Neural cell (in vitro differentiated cells): ENCODE measurements around the gene SNRNP27. TPM values are rescaled to one million over a fixed set of nuclear protein-coding genes. Genes with fewer than 3 reads are reported as not detected.

Experiments
- H2AFZ ChIP-seq: fragments of 200-600, 300-800 bp; sonication (generic), shearing (Covaris generic); 2 replicates; pipeline ENCODE4 v1.6.0; 2014; ENCODE audit warnings: low read depth, mild to moderate bottlenecking, antibody characterized with exemption, low read length, moderate library complexity
- H3F3A ChIP-seq: fragments of 200-600 bp; shearing (Covaris generic); 2 replicates; pipeline ENCODE4 v1.6.1; 2016; ENCODE audit warnings: mild to moderate bottlenecking, moderate library complexity, mixed read lengths, antibody characterized with exemption, low read length; ENCODE audit not compliant: insufficient read depth, poor library complexity, severe bottlenecking
- H3K27ac ChIP-seq: fragments of 200-600, 300-800 bp; sonication (generic), shearing (Covaris generic); 2 replicates; pipeline ENCODE4 v1.5.1; 2014; ENCODE audit warnings: mild to moderate bottlenecking, low read length, moderate library complexity
- H3K27me3 ChIP-seq: fragments of 300-800, 200-600 bp; sonication (generic), shearing (Covaris generic); 2 replicates; pipeline ENCODE4 v1.6.0; 2014; ENCODE audit warnings: mild to moderate bottlenecking, low read depth, low read length, moderate library complexity; ENCODE audit not compliant: insufficient read depth
- H3K36me3 ChIP-seq: fragments of 300-800, 200-600 bp; sonication (generic), shearing (Covaris generic); 2 replicates; pipeline ENCODE4 v1.5.1; 2014; ENCODE audit warnings: mild to moderate bottlenecking, antibody characterized with exemption, low read length, moderate library complexity; ENCODE audit not compliant: insufficient read depth
- H3K4me2 ChIP-seq: fragments of 300-800, 200-600 bp; sonication (generic), shearing (Covaris generic); 2 replicates; pipeline ENCODE4 v1.6.0; 2014; ENCODE audit warnings: mild to moderate bottlenecking, low read length
- H3K4me3 ChIP-seq: fragments of 300-800, 200-600 bp; sonication (generic), shearing (Covaris generic); 2 replicates; pipeline ENCODE4 v1.5.1; 2014; ENCODE audit warnings: mild to moderate bottlenecking, low read length, moderate library complexity
- H3K79me2 ChIP-seq: fragments of 200-600 bp; shearing (Covaris generic); replicated peaks from 2 replicates; pipeline ENCODE4 v1.6.0; 2014; ENCODE audit warnings: mild to moderate bottlenecking, low read length, moderate library complexity; ENCODE audit not compliant: insufficient read depth
- H3K9ac ChIP-seq: fragments of 300-800, 200-600 bp; sonication (generic), shearing (Covaris generic); 2 replicates; pipeline ENCODE4 v1.6.1; 2016; ENCODE audit warnings: mild to moderate bottlenecking, low read length, mixed read lengths
- H3K9me2 ChIP-seq: fragments of 200-600 bp; shearing (Covaris generic); 2 replicates; pipeline ENCODE4 v1.6.1; 2016; ENCODE audit warnings: mild to moderate bottlenecking, low read length, mixed read lengths; ENCODE audit not compliant: insufficient read depth
- H3K9me3 ChIP-seq: fragments of 200-600, 300-800 bp; sonication (generic), shearing (Covaris generic); 2 replicates; pipeline ENCODE4 v1.6.1; 2016; ENCODE audit warnings: mild to moderate bottlenecking, mixed run types, low read length, moderate library complexity, mixed read lengths
- H4K20me1 ChIP-seq: fragments of 200-600 bp; shearing (Covaris generic); 2 replicates; pipeline ENCODE4 v1.6.1; 2016; ENCODE audit warnings: mild to moderate bottlenecking, mixed run types; ENCODE audit not compliant: insufficient read depth
- CTCF ChIP-seq: fragments of 450-650 bp; IDR thresholded peaks from 2 replicates; pipeline ENCODE4 v1.5.1; 2014; ENCODE audit warnings: antibody characterized with exemption, mild to moderate bottlenecking, moderate library complexity; ENCODE audit not compliant: poor library complexity, severe bottlenecking
- EP300 ChIP-seq: fragments of 450-650 bp; conservative IDR thresholded peaks from 2 replicates; pipeline ENCODE4 v1.6.1; 2014; ENCODE audit warnings: antibody characterized with exemption, mild to moderate bottlenecking, moderate library complexity; ENCODE audit not compliant: poor library complexity, severe bottlenecking
- EZH2 ChIP-seq: fragments of 200-600, 300-800 bp; shearing (Covaris generic), sonication (generic); IDR thresholded peaks from 2 replicates; pipeline ENCODE4 v1.6.1; 2014; ENCODE audit warnings: antibody characterized with exemption, low read length, borderline replicate concordance, mild to moderate bottlenecking; ENCODE audit not compliant: insufficient read depth, poor library complexity, severe bottlenecking
- MXI1 ChIP-seq: fragments of 450-650 bp; conservative IDR thresholded peaks from 2 replicates; pipeline ENCODE4 v1.6.1; 2014; ENCODE audit warnings: antibody characterized with exemption, mild to moderate bottlenecking; ENCODE audit not compliant: poor library complexity, severe bottlenecking
- POLR2AphosphoS5 ChIP-seq: IDR thresholded peaks from 2 replicates; pipeline ENCODE4 v1.6.1; 2012
- RAD21 ChIP-seq: fragments of 450-650 bp; conservative IDR thresholded peaks from 2 replicates; pipeline ENCODE4 v1.6.1; 2014; ENCODE audit warnings: antibody characterized with exemption, mild to moderate bottlenecking, moderate library complexity
- REST ChIP-seq: IDR thresholded peaks from 2 replicates; pipeline ENCODE4 v1.6.1; 2012; ENCODE audit warnings: borderline replicate concordance
- SMC3 ChIP-seq: fragments of 450-650 bp; conservative IDR thresholded peaks from 2 replicates; pipeline ENCODE4 v1.6.1; 2014; ENCODE audit warnings: antibody characterized with exemption, mild to moderate bottlenecking, moderate library complexity; ENCODE audit not compliant: poor library complexity
- TAF1 ChIP-seq: IDR thresholded peaks from 2 replicates; pipeline ENCODE4 v1.6.1; 2012; ENCODE audit warnings: low read depth
- polyA plus RNA-seq: library from polyadenylated mRNA; depleted of rRNA; stranded (reverse); fragments of >200 nt; gene quantifications from 2 replicates; pipeline ENCODE4 v1.2.3, GENCODE V29; 2014

Gene SNRNP27
- polyA plus RNA-seq, 1 donor from 2014 or later = 90.7 TPM

DNA sequence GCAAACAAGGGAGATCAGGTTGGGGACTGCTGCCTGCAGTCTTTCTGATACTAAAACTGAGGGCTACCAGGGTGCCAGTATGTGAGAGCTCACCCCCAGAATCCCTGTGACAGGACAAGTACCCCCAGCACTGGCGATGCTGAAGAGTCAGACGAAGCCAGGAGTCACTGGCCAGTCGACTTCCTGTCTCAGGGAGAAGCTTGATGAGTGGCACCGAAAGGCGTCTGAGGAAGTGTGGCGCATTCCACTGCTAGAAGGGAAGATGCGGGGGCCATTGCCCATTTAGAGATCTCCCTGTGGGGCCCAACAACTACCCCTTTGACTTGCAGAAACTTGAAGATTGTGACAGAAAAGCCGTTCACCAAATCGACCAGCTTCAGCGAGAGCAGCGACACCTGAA is 43.1 kb downstream of the SNRNP27 start:
- Histone ChIP-seq H3K36me3 (peaks cover 6% of the 10 kb centered on the region), H4K20me1 (no peaks in the 10 kb centered on the region), H3K9ac (no peak overlapping the region), H3K9me3 (no peaks in the 10 kb centered on the region), H2AFZ (no peak overlapping the region), H3F3A (no peaks in the 10 kb centered on the region), H3K9me2 (no peaks in the 10 kb centered on the region), H3K4me2 (no peak overlapping the region), H3K27me3 (no peaks in the 10 kb centered on the region), H3K27ac (no peak overlapping the region), H3K4me3 (no peak overlapping the region), H3K79me2 (no peaks in the 10 kb centered on the region)
- TF ChIP-seq CTCF = no peak
- no peak for TF ChIP-seq EP300
- TF ChIP-seq EZH2 = no peak
- TF ChIP-seq MXI1 = no peak
- no peak for TF ChIP-seq RAD21
- no peak for TF ChIP-seq TAF1
- TF ChIP-seq SMC3 = no peak
- no peak for TF ChIP-seq REST
- no peak for TF ChIP-seq POLR2AphosphoS5

DNA sequence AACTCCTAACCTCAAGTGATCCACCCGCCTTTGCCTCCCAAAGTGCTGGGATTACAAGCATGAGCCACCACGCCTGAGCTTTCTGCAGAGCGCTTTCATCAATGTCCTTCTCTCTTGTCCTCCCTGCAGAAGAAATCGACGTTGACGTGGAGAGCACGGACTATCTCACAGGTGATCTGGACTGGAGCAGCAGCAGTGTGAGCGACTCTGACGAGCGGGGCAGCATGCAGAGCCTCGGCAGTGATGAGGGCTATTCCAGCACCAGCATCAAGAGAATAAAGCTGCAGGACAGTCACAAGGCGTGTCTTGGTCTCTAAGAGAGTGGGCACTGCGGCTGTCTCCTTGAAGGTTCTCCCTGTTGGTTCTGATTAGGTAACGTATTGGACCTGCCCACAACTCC is 44.2 kb downstream of the SNRNP27 start:
- H3F3A ChIP-seq = no peaks in the 10 kb centered on the region
- H3K79me2 ChIP-seq = no peaks in the 10 kb centered on the region
- H3K9me3 ChIP-seq = no peaks in the 10 kb centered on the region
- H4K20me1 ChIP-seq = no peaks in the 10 kb centered on the region
- H2AFZ ChIP-seq = no peak overlapping the region
- no peak overlapping the region for H3K27ac ChIP-seq
- no peak overlapping the region for H3K9ac ChIP-seq
- peaks cover 6% of the 10 kb centered on the region for H3K36me3 ChIP-seq
- no peaks in the 10 kb centered on the region for H3K27me3 ChIP-seq
- no peaks in the 10 kb centered on the region for H3K9me2 ChIP-seq
- H3K4me3 ChIP-seq = no peak overlapping the region
- H3K4me2 ChIP-seq = no peak overlapping the region
- TF ChIP-seq REST = no peak
- TF ChIP-seq EZH2 = no peak
- TF ChIP-seq CTCF = no peak
- no peak for TF ChIP-seq TAF1
- no peak for TF ChIP-seq EP300
- TF ChIP-seq POLR2AphosphoS5 = no peak
- TF ChIP-seq SMC3 = no peak
